ENCODE data around the gene CCDC177. TPM values are rescaled to one million over a fixed set of nuclear protein-coding genes. Genes with fewer than 3 reads are reported as not detected.

CCDC177 gene
- total and polyA plus RNA-seq, 2 of the 8 experiments (the other 6 are each of a cell fraction or from before 2014, with no cell fraction given): 0.62 to 2.8 TPM

- TF ChIP-seq CHD7 (IDR thresholded peaks at IDR 0.05; ENCODE audit: insufficient replicate concordance, low read length): no peak
- no peak for TF ChIP-seq TAF1 (IDR thresholded peaks at IDR 0.05; ENCODE audit: low read depth, low read length)
- no peak for TF ChIP-seq POU5F1 (IDR thresholded peaks at IDR 0.05; ENCODE audit: low read depth, low read length)
- TF ChIP-seq KDM4A (IDR thresholded peaks at IDR 0.05; ENCODE audit: low read depth, low read length, severe bottlenecking): no peak
Measured at GRCh38 chr14:69570836-69571330, 3.8 kb downstream of the CCDC177 start (continued).
